Stomach (tissue), 9 donors: ENCODE measurements around the gene ASZ1. TPM values are rescaled to one million over a fixed set of nuclear protein-coding genes. Genes with fewer than 3 reads are reported as not detected.

Experiments used
- DNase-seq, 2 donors: peaks; one replicate each; pipeline versions ENCODE4 v3.0.0 to v3.0.0-alpha.2; 2013 to 2019
- H3K27ac ChIP-seq, 5 donors: fragments of 200-600 bp in 4 of 5; sonication (generic) in 4 of 5; one replicate each; pipeline ENCODE4 v1.5.1; 2013 to 2019; ENCODE audit warnings: mild to moderate bottlenecking in 1 of 5, moderate library complexity in 1 of 5
- H3K27me3 ChIP-seq, 3 donors: fragments of 200-600 bp; sonication (generic); one replicate each; pipeline ENCODE4 v1.5.1; 2017 to 2019; ENCODE audit warnings: mixed run types in 1 of 3
- H3K36me3 ChIP-seq, 4 donors: fragments of 200-600 bp; sonication (generic); 1 replicate in 3 of 4; 2 replicates in 1 of 4; pipeline ENCODE4 v1.5.1; 2016 to 2019
- H3K4me1 ChIP-seq, 4 donors: fragments of 200-600 bp; sonication (generic); one replicate each; pipeline ENCODE4 v1.5.1; 2016 to 2019
- H3K4me3 ChIP-seq, 4 donors: fragments of 200-600 bp; sonication (generic) in 3 of 4; one replicate each; pipeline ENCODE4 v1.5.1; 2016 to 2019; ENCODE audit warnings: mild to moderate bottlenecking in 1 of 4
- H3K9me3 ChIP-seq, 4 donors: fragments of 200-600 bp; sonication (generic); one replicate each; pipeline ENCODE4 v1.5.1; 2016 to 2019
- CTCF ChIP-seq, 7 experiments: fragments of 450-650 bp in 4 of 7; fragments of 200-600 bp in 3 of 7; sonication (generic) in 3 of 7; IDR thresholded peaks; one replicate each; pipeline ENCODE4 v1.5.1; 2016 to 2019; ENCODE audit warnings: antibody characterized with exemption in 7 of 7, control low read depth in 2 of 7, mild to moderate bottlenecking in 1 of 7
- EP300 ChIP-seq: sonication (generic); formaldehyde crosslinking; IDR thresholded peaks from one replicate; pipeline ENCODE4 v1.6.1; 2017; ENCODE audit warnings: antibody characterized with exemption
- POLR2A ChIP-seq, 4 donors: fragments of 450-650 bp; IDR thresholded peaks; one replicate each; pipeline ENCODE4 v1.6.1; 2016; ENCODE audit warnings: antibody characterized with exemption in 4 of 4, control low read depth in 2 of 4, mild to moderate bottlenecking in 1 of 4, moderate library complexity in 1 of 4
- POLR2AphosphoS5 ChIP-seq, 3 donors: sonication (generic); formaldehyde crosslinking; IDR thresholded peaks; one replicate each; pipeline ENCODE4 v1.6.1; 2016; ENCODE audit warnings: antibody characterized with exemption in 3 of 3
- WGBS, 5 donors: extraction: QIAGEN DNeasy Blood & Tissue Kit in 3 of 5; methylation state at CpG; one replicate each; pipeline versions ENCODE4 v1.1.5 to v1.1.7; 2013 to 2018; 5-methylcytosine and 5-hydroxymethylcytosine counted together
- intact Hi-C: fragments of 100-400 bp; cut with DNase I; formaldehyde crosslinking; loops from one replicate; pipeline ENCODE4 v1.15.1; 2023; ENCODE audit warnings: low total_unique reads
- polyA plus RNA-seq, 3 donors: library from polyadenylated mRNA; stranded (reverse); fragments of 200-250 nt; gene quantifications; one replicate each; pipeline ENCODE4 v1.2.3, GENCODE V29; 2013
- total RNA-seq, 5 donors: library from RNA; depleted of rRNA; stranded (reverse); fragments of >200 nt; gene quantifications; one replicate each; pipeline versions ENCODE4 v1.1.0 to v1.2.3, GENCODE V29; 2014 to 2016
- donor health status: healthy with polysubstance abuse.
- donor health status: Bipolar disorder and iron deficiency.
- donor health status: healthy.

The ASZ1 gene
- total and polyA plus RNA-seq, 8 donors: not detected

GRCh38 chr7:117323851-117324711 lies 103.2 kb downstream of the ASZ1 start:
- Histone ChIP-seq H3K27ac (no peak overlapping the region), H3K9me3 (peaks cover 0 to 6% (median 0%) of the 10 kb centered on the region in 4 donors), H3K4me1 (peaks cover 21 to 24% (median 22%) of the 10 kb centered on the region in 4 donors), H3K27me3 (peaks cover 15 to 61% (median 44%) of the 10 kb centered on the region in 3 donors), H3K36me3 (no peaks in the 10 kb centered on the region), H3K4me3 (peak overlapping the region; percentile 33 to 48 (median 42))
- WGBS, 5 donors: 1 to 5% (median 2%) methylated on average over 12 to 67 of the region's 67 CpGs
- TF ChIP-seq CTCF (IDR thresholded peaks at IDR 0.05): no peak
- intact Hi-C loops: no loop called here
- DNase-seq: peak in 1 of 2 donors; percentile 76

GRCh38 chr7:117323305-117323850 lies 103.9 kb downstream of the ASZ1 start:
- peaks cover 0 to 6% (median 0%) of the 10 kb centered on the region in 4 donors for H3K9me3 ChIP-seq
- H3K4me1 ChIP-seq: peaks cover 21 to 24% (median 22%) of the 10 kb centered on the region in 4 donors
- 1 to 7% (median 3%) methylated on average over 25 of the region's 25 CpGs for WGBS, 5 donors
- intact Hi-C loops: no loop called here
- peak in 1 of 2 donors; percentile 28 for DNase-seq
- H3K4me3 ChIP-seq: peak overlapping the region; percentile 33 to 48 (median 42)
- peaks cover 15 to 63% (median 44%) of the 10 kb centered on the region in 3 donors for H3K27me3 ChIP-seq
- H3K27ac ChIP-seq: no peak overlapping the region
- no peaks in the 10 kb centered on the region for H3K36me3 ChIP-seq
- TF ChIP-seq POLR2AphosphoS5 (IDR thresholded peaks at IDR 0.05) (no peak), CTCF (IDR thresholded peaks at IDR 0.05) (no peak), POLR2A (IDR thresholded peaks at IDR 0.05) (no peak), EP300 (no peak)

GRCh38 chr7:117322741-117323304 lies 104.5 kb downstream of the ASZ1 start, which contains the start of gene WNT2:
Gene WNT2 (minus strand): TSS chr7:117323058. CDS start chr7:117322989, 69 bp downstream.
- H3K4me3 ChIP-seq: peak within 1 kb of the TSS; percentile 33 to 48 (median 42)
- intact Hi-C loops: no loop called here
- H3K4me1 ChIP-seq: peaks cover 21 to 24% (median 22%) of the 10 kb centered on the region in 4 donors
- DNase-seq: peak in 1 of 2 donors; percentile 38
- H3K9me3 ChIP-seq: peaks cover 0 to 5% (median 0%) of the 10 kb centered on the region in 4 donors
- H3K27me3 ChIP-seq: peaks cover 15 to 65% (median 44%) of the 10 kb centered on the region in 3 donors
- WGBS, 5 donors: 2 to 10% (median 3%) methylated on average over 28 to 60 of the region's 60 CpGs
- no peaks in the 10 kb centered on the region for H3K36me3 ChIP-seq
- TF ChIP-seq CTCF (IDR thresholded peaks at IDR 0.05): no peak
- TF ChIP-seq POLR2A (IDR thresholded peaks at IDR 0.05): no peak
- TF ChIP-seq EP300: no peak
- TF ChIP-seq POLR2AphosphoS5 (IDR thresholded peaks at IDR 0.05): no peak
- H3K27ac ChIP-seq: no peak within 1 kb of the TSS

GRCh38 chr7:117320523-117320922 lies 106.8 kb downstream of the ASZ1 start:
- no peak overlapping the region for H3K4me3 ChIP-seq
- peaks cover 15 to 62% (median 43%) of the 10 kb centered on the region in 3 donors for H3K27me3 ChIP-seq
- H3K4me1 ChIP-seq: peaks cover 21 to 24% (median 22%) of the 10 kb centered on the region in 4 donors
- no peaks in the 10 kb centered on the region for H3K9me3 ChIP-seq
- no peak for TF ChIP-seq POLR2A (IDR thresholded peaks at IDR 0.05)
- TF ChIP-seq CTCF (IDR thresholded peaks at IDR 0.05): no peak
- TF ChIP-seq EP300: no peak
- no peak for TF ChIP-seq POLR2AphosphoS5 (IDR thresholded peaks at IDR 0.05)
- no peak for DNase-seq
- H3K27ac ChIP-seq: no peak overlapping the region
- no peaks in the 10 kb centered on the region for H3K36me3 ChIP-seq
- intact Hi-C loops: no loop called here
- WGBS, 5 donors: 79 to 88% (median 84%) methylated on average over 10 of the region's 10 CpGs
